Measurements from ENCODE around the gene HSD17B1. TPM values are rescaled to one million over a fixed set of nuclear protein-coding genes. Genes with fewer than 3 reads are reported as not detected.

HSD17B1 gene
- total and polyA plus RNA-seq, 2 of the 13 experiments (the other 11 are each of a cell fraction or from before 2014, with no cell fraction given), result 0.54 to 0.93 TPM

DNA sequence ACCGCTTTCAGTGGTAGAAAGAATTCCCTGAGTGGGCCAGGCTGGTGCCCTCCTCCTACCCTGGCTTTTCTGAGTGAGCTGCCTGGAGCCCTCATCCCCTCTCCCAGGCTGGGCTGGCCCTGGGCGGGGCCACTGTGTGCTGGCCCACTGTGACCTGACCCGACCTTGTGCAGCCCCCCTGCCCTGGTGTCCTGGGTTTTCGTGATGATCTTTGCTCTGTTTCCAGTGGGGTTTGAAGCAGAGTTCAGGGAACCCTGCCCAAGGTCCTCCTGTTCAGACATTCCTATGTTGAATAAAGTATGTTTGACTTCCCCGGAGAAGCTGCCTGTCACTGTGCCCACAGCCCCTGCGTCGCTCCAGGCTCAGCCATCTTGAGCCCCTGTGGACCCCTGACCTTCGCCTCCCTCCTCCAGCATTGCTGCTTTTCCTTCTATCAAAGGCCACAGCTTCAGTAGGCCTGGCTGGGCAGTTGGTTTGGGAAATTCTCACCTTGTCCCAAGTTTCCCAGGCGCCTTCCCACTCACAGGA lies 30.4 kb upstream of the HSD17B1 start (continued):
- TF ChIP-seq, protein P1, sequence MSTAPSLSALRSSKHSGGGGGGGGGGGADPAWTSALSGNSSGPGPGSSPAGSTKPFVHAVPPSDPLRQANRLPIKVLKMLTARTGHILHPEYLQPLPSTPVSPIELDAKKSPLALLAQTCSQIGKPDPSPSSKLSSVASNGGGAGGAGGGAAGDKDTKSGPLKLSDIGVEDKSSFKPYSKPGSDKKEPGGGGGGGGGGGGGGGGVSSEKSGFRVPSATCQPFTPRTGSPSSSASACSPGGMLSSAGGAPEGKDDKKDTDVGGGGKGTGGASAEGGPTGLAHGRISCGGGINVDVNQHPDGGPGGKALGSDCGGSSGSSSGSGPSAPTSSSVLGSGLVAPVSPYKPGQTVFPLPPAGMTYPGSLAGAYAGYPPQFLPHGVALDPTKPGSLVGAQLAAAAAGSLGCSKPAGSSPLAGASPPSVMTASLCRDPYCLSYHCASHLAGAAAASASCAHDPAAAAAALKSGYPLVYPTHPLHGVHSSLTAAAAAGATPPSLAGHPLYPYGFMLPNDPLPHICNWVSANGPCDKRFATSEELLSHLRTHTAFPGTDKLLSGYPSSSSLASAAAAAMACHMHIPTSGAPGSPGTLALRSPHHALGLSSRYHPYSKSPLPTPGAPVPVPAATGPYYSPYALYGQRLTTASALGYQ (CRISPR knock-in tag; IDR thresholded peaks at IDR 0.05), result no peak
- TF ChIP-seq ZNF256 (CRISPR knock-in tag; conservative IDR thresholded peaks at IDR 0.05) (no peak), ZNF768 (CRISPR knock-in tag; IDR thresholded peaks at IDR 0.05) (no peak), GATAD1 (CRISPR knock-in tag; IDR thresholded peaks at IDR 0.05) (no peak), LCORL (IDR thresholded peaks at IDR 0.05) (no peak), LCORL (CRISPR knock-in tag; IDR thresholded peaks at IDR 0.05) (peak; percentile 97), ZMYM2 (CRISPR knock-in tag; IDR thresholded peaks at IDR 0.05) (peak; percentile 83), FOXA1 (IDR thresholded peaks at IDR 0.05) (no peak), FOXA1 (CRISPR knock-in tag; IDR thresholded peaks at IDR 0.05) (no peak), FOXC1 (CRISPR knock-in tag; IDR thresholded peaks at IDR 0.05; ENCODE audit: borderline replicate concordance) (peak; percentile 36; the same call in 1 of the 2 replicates), ZNF782 (CRISPR knock-in tag; IDR thresholded peaks at IDR 0.05; ENCODE audit: borderline replicate concordance) (no peak), ATAD3A (CRISPR knock-in tag; IDR thresholded peaks at IDR 0.05) (no peak), ZNF891 (CRISPR knock-in tag; IDR thresholded peaks at IDR 0.05) (no peak), SP5 (CRISPR knock-in tag; IDR thresholded peaks at IDR 0.05; ENCODE audit: borderline replicate concordance, low read depth) (peak; percentile 40; the same call in 1 of the 2 replicates), HNRNPL (IDR thresholded peaks at IDR 0.05; ENCODE audit: low read depth, low read length) (0 out of 2 replicates have a peak, but pooled peaks have one; percentile 41), GZF1 (CRISPR knock-in tag; IDR thresholded peaks at IDR 0.05) (no peak), ZNF558 (CRISPR knock-in tag; IDR thresholded peaks at IDR 0.05; ENCODE audit: borderline replicate concordance) (no peak)
- TF ChIP-seq, protein P2, sequence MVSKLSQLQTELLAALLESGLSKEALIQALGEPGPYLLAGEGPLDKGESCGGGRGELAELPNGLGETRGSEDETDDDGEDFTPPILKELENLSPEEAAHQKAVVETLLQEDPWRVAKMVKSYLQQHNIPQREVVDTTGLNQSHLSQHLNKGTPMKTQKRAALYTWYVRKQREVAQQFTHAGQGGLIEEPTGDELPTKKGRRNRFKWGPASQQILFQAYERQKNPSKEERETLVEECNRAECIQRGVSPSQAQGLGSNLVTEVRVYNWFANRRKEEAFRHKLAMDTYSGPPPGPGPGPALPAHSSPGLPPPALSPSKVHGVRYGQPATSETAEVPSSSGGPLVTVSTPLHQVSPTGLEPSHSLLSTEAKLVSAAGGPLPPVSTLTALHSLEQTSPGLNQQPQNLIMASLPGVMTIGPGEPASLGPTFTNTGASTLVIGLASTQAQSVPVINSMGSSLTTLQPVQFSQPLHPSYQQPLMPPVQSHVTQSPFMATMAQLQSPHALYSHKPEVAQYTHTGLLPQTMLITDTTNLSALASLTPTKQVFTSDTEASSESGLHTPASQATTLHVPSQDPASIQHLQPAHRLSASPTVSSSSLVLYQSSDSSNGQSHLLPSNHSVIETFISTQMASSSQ (IDR thresholded peaks at IDR 0.05; ENCODE audit: low read depth), result no peak
- TF ChIP-seq, protein P2 (CRISPR knock-in tag; IDR thresholded peaks at IDR 0.05; ENCODE audit: borderline replicate concordance), result no peak
- TF ChIP-seq, protein P3, sequence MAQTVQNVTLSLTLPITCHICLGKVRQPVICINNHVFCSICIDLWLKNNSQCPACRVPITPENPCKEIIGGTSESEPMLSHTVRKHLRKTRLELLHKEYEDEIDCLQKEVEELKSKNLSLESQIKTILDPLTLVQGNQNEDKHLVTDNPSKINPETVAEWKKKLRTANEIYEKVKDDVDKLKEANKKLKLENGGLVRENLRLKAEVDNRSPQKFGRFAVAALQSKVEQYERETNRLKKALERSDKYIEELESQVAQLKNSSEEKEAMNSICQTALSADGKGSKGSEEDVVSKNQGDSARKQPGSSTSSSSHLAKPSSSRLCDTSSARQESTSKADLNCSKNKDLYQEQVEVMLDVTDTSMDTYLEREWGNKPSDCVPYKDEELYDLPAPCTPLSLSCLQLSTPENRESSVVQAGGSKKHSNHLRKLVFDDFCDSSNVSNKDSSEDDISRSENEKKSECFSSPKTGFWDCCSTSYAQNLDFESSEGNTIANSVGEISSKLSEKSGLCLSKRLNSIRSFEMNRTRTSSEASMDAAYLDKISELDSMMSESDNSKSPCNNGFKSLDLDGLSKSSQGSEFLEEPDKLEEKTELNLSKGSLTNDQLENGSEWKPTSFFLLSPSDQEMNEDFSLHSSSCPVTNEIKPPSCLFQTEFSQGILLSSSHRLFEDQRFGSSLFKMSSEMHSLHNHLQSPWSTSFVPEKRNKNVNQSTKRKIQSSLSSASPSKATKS (CRISPR knock-in tag; IDR thresholded peaks at IDR 0.05), result no peak
- TF ChIP-seq, protein P4, sequence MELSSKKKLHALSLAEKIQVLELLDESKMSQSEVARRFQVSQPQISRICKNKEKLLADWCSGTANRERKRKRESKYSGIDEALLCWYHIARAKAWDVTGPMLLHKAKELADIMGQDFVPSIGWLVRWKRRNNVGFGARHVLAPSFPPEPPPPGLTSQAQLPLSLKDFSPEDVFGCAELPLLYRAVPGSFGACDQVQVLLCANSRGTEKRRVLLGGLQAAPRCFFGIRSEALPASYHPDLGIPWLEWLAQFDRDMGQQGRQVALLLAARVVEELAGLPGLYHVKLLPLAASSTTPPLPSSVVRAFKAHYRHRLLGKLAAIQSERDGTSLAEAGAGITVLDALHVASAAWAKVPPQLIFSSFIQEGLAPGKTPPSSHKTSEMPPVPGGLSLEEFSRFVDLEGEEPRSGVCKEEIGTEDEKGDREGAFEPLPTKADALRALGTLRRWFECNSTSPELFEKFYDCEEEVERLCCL (CRISPR knock-in tag; IDR thresholded peaks at IDR 0.05; ENCODE audit: borderline replicate concordance), result no peak
